HepG2 (cell line): ENCODE data around the gene NUP133. TPM values are rescaled to one million over a fixed set of nuclear protein-coding genes. Genes with fewer than 3 reads are reported as not detected.

Experiments
- ASH2L ChIP-seq: fragments of 300-600, 200-600 bp; sonication (generic); IDR thresholded peaks from 2 replicates; pipeline ENCODE4 v1.7.0; 2017; ENCODE audit warnings: low read depth, mild to moderate bottlenecking, moderate library complexity, mixed read lengths, low read length; ENCODE audit not compliant: insufficient read length
- EP300 ChIP-seq, 3 experiments: sonication (generic) in 1 of 3; formaldehyde crosslinking in 1 of 3; IDR thresholded peaks; 2 replicates each; pipeline versions ENCODE4 v1.5.1 to v1.6.1; 2011 to 2020; ENCODE audit warnings: low read depth in 2 of 3, low read length in 2 of 3, borderline replicate concordance in 1 of 3, improper control_type of control experiment in 1 of 3, mild to moderate bottlenecking in 1 of 3, missing genetic modification reagents in 1 of 3, moderate library complexity in 1 of 3
- FOXA1 ChIP-seq, 2 experiments: fragments of 450-650 bp in 1 of 2; sonication (generic) in 1 of 2; formaldehyde crosslinking in 1 of 2; IDR thresholded peaks; 2 replicates each; pipeline versions ENCODE4 v1.4.0 to v1.6.1; 2016 to 2020; ENCODE audit warnings: missing genetic modification reagents in 1 of 2
- FOXA3 ChIP-seq: IDR thresholded peaks from 2 replicates; pipeline ENCODE4 v1.6.1; 2016; ENCODE audit warnings: missing genetic modification reagents, missing compliant biosample characterization
- FOXM1 ChIP-seq: sonication (generic); formaldehyde crosslinking; IDR thresholded peaks from 2 replicates; pipeline ENCODE4 v1.5.0; 2020; ENCODE audit warnings: missing genetic modification reagents
- FOXP4 ChIP-seq: sonication (generic); formaldehyde crosslinking; IDR thresholded peaks from 2 replicates; pipeline ENCODE4 v1.4.0; 2020; ENCODE audit warnings: missing genetic modification reagents
- GTF3A ChIP-seq: sonication (generic); formaldehyde crosslinking; conservative IDR thresholded peaks from 2 replicates; pipeline ENCODE4 v1.4.0; 2020; ENCODE audit warnings: mild to moderate bottlenecking, missing genetic modification reagents
- HNF4A ChIP-seq: sonication (generic); formaldehyde crosslinking; IDR thresholded peaks from 2 replicates; pipeline ENCODE4 v1.4.0; 2020; ENCODE audit warnings: missing genetic modification reagents
- IRF2 ChIP-seq: IDR thresholded peaks from 2 replicates; pipeline ENCODE4 v1.6.1; 2018; ENCODE audit warnings: missing genetic modification reagents, missing compliant biosample characterization
- LCORL ChIP-seq, 2 experiments: fragments of 450-650 bp in 1 of 2; sonication (generic) in 1 of 2; formaldehyde crosslinking in 1 of 2; IDR thresholded peaks; 2 replicates each; pipeline versions ENCODE4 v1.5.0 to v1.6.1; 2017 to 2020; ENCODE audit warnings: antibody characterized with exemption in 1 of 2, missing genetic modification reagents in 1 of 2
- NKX3-1 ChIP-seq: sonication (generic); formaldehyde crosslinking; IDR thresholded peaks from 2 replicates; pipeline ENCODE4 v1.5.0; 2020; ENCODE audit warnings: missing genetic modification reagents
- PHF21A ChIP-seq: sonication (generic); formaldehyde crosslinking; IDR thresholded peaks from 2 replicates; pipeline ENCODE4 v1.5.0; 2020; ENCODE audit warnings: mild to moderate bottlenecking, missing genetic modification reagents
- TARDBP ChIP-seq: sonication (generic); formaldehyde crosslinking; IDR thresholded peaks from 2 replicates; pipeline ENCODE4 v1.8.0; 2022; ENCODE audit warnings: mild to moderate bottlenecking, missing genetic modification reagents
- TBX2 ChIP-seq: sonication (generic); formaldehyde crosslinking; IDR thresholded peaks from 2 replicates; pipeline ENCODE4 v1.5.0; 2020; ENCODE audit warnings: missing genetic modification reagents, mild to moderate bottlenecking, borderline replicate concordance
- ZBTB3 ChIP-seq: sonication (generic); formaldehyde crosslinking; IDR thresholded peaks from 2 replicates; pipeline ENCODE4 v1.4.0; 2020; ENCODE audit warnings: low read depth, mild to moderate bottlenecking, moderate library complexity, missing genetic modification reagents, borderline replicate concordance
- ZNF142 ChIP-seq: sonication (generic); formaldehyde crosslinking; IDR thresholded peaks from 2 replicates; pipeline ENCODE4 v1.4.0; 2020; ENCODE audit warnings: missing genetic modification reagents
- ZNF362 ChIP-seq: sonication (generic); formaldehyde crosslinking; IDR thresholded peaks from 2 replicates; pipeline ENCODE4 v1.4.0; 2020; ENCODE audit warnings: missing genetic modification reagents, mild to moderate bottlenecking, borderline replicate concordance
- ZNF382 ChIP-seq: sonication (generic); formaldehyde crosslinking; IDR thresholded peaks from 2 replicates; pipeline ENCODE4 v1.5.0; 2020; ENCODE audit warnings: missing genetic modification reagents, mild to moderate bottlenecking, borderline replicate concordance
- ZNF777 ChIP-seq: sonication (generic); formaldehyde crosslinking; IDR thresholded peaks from 2 replicates; pipeline ENCODE4 v1.4.0; 2020; ENCODE audit warnings: missing genetic modification reagents
- ZNF792 ChIP-seq: IDR thresholded peaks from 2 replicates; pipeline ENCODE4 v1.6.1; 2016
- polyA plus RNA-seq, 8 experiments: library from polyadenylated mRNA; depleted of rRNA in 3 of 8; stranded (reverse) in 7 of 8; unstranded in 1 of 8; fragments of >200 nt; fragmentation: Illumina TruSeq in 4 of 8; extraction: Trizol in 4 of 8; gene quantifications; 2 replicates each; pipeline versions ENCODE4 v1.2.1 to v1.2.3, GENCODE V29; 2011 to 2016; ENCODE audit warnings: low read depth in 4 of 8, missing spikeins in 1 of 8, mixed read lengths in 1 of 8; ENCODE audit not compliant: insufficient read depth in 1 of 8
- total RNA-seq, 5 experiments: library from RNA; depleted of rRNA; stranded (reverse); fragments of >200 nt; fragmentation: Illumina TruSeq; extraction: Trizol; gene quantifications; 2 replicates each; pipeline ENCODE4 v1.2.3, GENCODE V29; 2016; ENCODE audit warnings: low read depth in 1 of 5

NUP133 gene
- total and polyA plus RNA-seq, 2 of the 13 experiments (the other 11 are each of a cell fraction or from before 2014, with no cell fraction given), result 17.7 to 45.6 TPM

- TF ChIP-seq FOXA1 (IDR thresholded peaks at IDR 0.05) (no peak), FOXA1 (CRISPR knock-in tag; IDR thresholded peaks at IDR 0.05) (peak; percentile 74), FOXA3 (peak; percentile 61), TARDBP (CRISPR knock-in tag) (0 out of 2 replicates have a peak, but pooled peaks have one; percentile 30), ZNF382 (CRISPR knock-in tag) (no peak), FOXM1 (no peak), LCORL (IDR thresholded peaks at IDR 0.05) (no peak), LCORL (CRISPR knock-in tag; IDR thresholded peaks at IDR 0.05) (0 out of 2 replicates have a peak, but pooled peaks have one; percentile 14), IRF2 (CRISPR knock-in tag) (no peak), ASH2L (peak; percentile 24), PHF21A (CRISPR knock-in tag) (peak; percentile 42; the same call in 1 of the 2 replicates), NKX3-1 (no peak), ZBTB3 (CRISPR knock-in tag) (no peak), FOXP4 (CRISPR knock-in tag) (0 out of 2 replicates have a peak, but pooled peaks have one; percentile 48), ZNF777 (CRISPR knock-in tag) (peak; percentile 38; the same call in 1 of the 2 replicates), EP300 (IDR thresholded peaks at IDR 0.05; ENCODE audit: low read depth in 2 of 2, low read length in 2 of 2) (peak in 1 of 2 experiments; percentile 52; a peak in 1 of 4 replicates), EP300 (CRISPR knock-in tag; IDR thresholded peaks at IDR 0.05; ENCODE audit: borderline replicate concordance) (no peak), HNF4A (CRISPR knock-in tag) (peak; percentile 38), ZNF792 (CRISPR knock-in tag) (peak; percentile 48; the same call in 1 of the 2 replicates), GTF3A (CRISPR knock-in tag) (no peak), ZNF142 (CRISPR knock-in tag) (no peak), ZNF362 (CRISPR knock-in tag) (peak; percentile 87), TBX2 (CRISPR knock-in tag) (peak; percentile 54; the same call in 1 of the 2 replicates)
Observed at GRCh38 chr1:229406798-229407197, 101.3 kb downstream of the NUP133 start (continued).
